Regular cardiac myocyte (primary cell): ENCODE results near the gene GPR101. TPM values are rescaled to one million over a fixed set of nuclear protein-coding genes. Genes with fewer than 3 reads are reported as not detected.

Source experiments
- total RNA-seq: library from RNA; depleted of rRNA; stranded (reverse); fragments of >200 nt; gene quantifications from 2 replicates; pipeline ENCODE4 v1.2.3, GENCODE V29; 2014

Gene GPR101, protein sequence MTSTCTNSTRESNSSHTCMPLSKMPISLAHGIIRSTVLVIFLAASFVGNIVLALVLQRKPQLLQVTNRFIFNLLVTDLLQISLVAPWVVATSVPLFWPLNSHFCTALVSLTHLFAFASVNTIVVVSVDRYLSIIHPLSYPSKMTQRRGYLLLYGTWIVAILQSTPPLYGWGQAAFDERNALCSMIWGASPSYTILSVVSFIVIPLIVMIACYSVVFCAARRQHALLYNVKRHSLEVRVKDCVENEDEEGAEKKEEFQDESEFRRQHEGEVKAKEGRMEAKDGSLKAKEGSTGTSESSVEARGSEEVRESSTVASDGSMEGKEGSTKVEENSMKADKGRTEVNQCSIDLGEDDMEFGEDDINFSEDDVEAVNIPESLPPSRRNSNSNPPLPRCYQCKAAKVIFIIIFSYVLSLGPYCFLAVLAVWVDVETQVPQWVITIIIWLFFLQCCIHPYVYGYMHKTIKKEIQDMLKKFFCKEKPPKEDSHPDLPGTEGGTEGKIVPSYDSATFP
- total RNA-seq: not detected in 2 replicates

DNA sequence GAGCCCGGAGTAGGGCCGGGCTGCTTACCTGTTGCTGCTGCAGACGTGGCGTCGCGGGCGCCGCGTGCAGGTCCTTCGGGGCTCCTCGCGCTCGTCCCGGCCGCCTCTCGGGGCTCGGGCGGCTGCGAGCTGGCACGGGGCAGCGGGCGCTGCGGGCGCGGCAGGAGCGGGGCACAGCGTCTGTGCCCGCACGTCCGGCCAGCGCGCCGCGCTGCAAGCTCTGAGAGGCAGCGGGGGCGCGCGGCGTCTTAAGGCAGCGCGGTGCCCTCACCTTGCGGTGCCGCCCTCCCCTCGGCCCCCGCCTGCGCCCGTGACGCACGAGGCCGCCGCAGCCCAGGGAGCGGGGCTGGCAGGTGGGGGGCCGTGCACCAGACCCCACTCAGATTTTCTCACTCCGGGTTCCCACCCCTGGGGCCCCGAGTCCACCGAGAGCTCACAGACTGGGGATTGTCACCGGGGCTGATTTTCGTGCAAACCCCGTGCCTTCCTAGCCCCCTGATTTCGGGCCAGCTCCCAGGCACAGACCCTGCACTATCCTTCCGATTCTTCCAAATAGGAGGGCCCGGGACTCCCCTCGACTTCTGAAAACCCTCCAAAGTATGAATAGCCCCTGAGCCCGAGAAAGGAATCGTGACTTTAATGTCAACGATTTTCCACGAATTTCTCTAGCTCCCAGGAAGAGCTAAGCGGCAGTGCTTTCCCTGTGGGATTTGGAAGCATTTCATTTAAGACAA is at the start of gene GPR101:
GPR101 (minus strand) TSS at position 222 of the 734 bp plus-strand sequence. CDS start 2,321 bp downstream, outside the sequence.

Other genes starting within 250 kb of the GPR101 start
- 134 and 227 TPM in 2 replicates for gene RBMX, start 153.3 kb downstream of the GPR101 start, total RNA-seq